GM18867 (cell line): ENCODE data around the gene GGT1.
"Not testable (repeated sequence)": the region's sequence is repeated elsewhere in the genome, so short reads cannot be mapped to it uniquely, and the experiment has no call there.

Experiments used
- ATAC-seq: cut with Tn5 transposase; IDR thresholded peaks from one replicate; pipeline ENCODE4 v1.9.1; 2021; ENCODE audit warnings: mild to moderate bottlenecking, moderate library complexity; ENCODE audit not compliant: unreplicated experiment

GGT1 gene

GRCh38 chr22:24583221-24584165, 19.5 kb upstream of the GGT1 start:
- ATAC-seq, result no peak

GRCh38 chr22:24584166-24584790, 18.7 kb upstream of the GGT1 start:
- ATAC-seq, result no peak

- ATAC-seq, result no peak
Measured at GRCh38 chr22:24584871-24585411, 18.1 kb upstream of the GGT1 start.

- ATAC-seq, result no peak
Measured at GRCh38 chr22:24585461-24585860, 17.5 kb upstream of the GGT1 start.

- ATAC-seq, result no peak
Measured at GRCh38 chr22:24585927-24586546, 17.0 kb upstream of the GGT1 start.

GRCh38 chr22:24587251-24587650, 15.7 kb upstream of the GGT1 start:
- ATAC-seq, result no peak

- no peak for ATAC-seq
Measured at GRCh38 chr22:24587948-24588347, 15.0 kb upstream of the GGT1 start.

GRCh38 chr22:24588381-24588756, 14.6 kb upstream of the GGT1 start:
- ATAC-seq, result no peak

GRCh38 chr22:24588757-24589481, 14.1 kb upstream of the GGT1 start:
- no peak for ATAC-seq

GRCh38 chr22:24589518-24590030, 13.4 kb upstream of the GGT1 start:
- no peak for ATAC-seq

GRCh38 chr22:24590596-24591173, 12.3 kb upstream of the GGT1 start:
- ATAC-seq, result no peak

GRCh38 chr22:24591286-24591830, 11.6 kb upstream of the GGT1 start:
- no peak for ATAC-seq

- ATAC-seq, result no peak
Measured at GRCh38 chr22:24592058-24592850, 10.7 kb upstream of the GGT1 start.

- peak; percentile 78 for ATAC-seq
Measured at GRCh38 chr22:24592851-24593558, 10.0 kb upstream of the GGT1 start, which contains the start of gene LRRC75B. Gene LRRC75B (minus strand): TSS chr22:24593073. CDS start chr22:24593039, 34 bp downstream.

- not testable (repeated sequence) for ATAC-seq
Measured at GRCh38 chr22:24593559-24593835, 9.5 kb upstream of the GGT1 start.

- ATAC-seq, result no peak
Measured at GRCh38 chr22:24593836-24594568, 9.0 kb upstream of the GGT1 start.

GRCh38 chr22:24594569-24595120, 8.3 kb upstream of the GGT1 start:
- no peak for ATAC-seq

GRCh38 chr22:24595228-24595627, 7.8 kb upstream of the GGT1 start:
- no peak for ATAC-seq
